HepG2 (cell line): ENCODE data around the gene BRMS1. TPM values are rescaled to one million over a fixed set of nuclear protein-coding genes. Genes with fewer than 3 reads are reported as not detected.

Experiments used
- ELF4 ChIP-seq: sonication (generic); formaldehyde crosslinking; IDR thresholded peaks from 2 replicates; pipeline ENCODE4 v1.5.0; 2020; ENCODE audit warnings: missing genetic modification reagents, mild to moderate bottlenecking, moderate library complexity, borderline replicate concordance
- FOXP1 ChIP-seq, 2 experiments: fragments of 450-650 bp in 1 of 2; IDR thresholded peaks; 2 replicates each; pipeline ENCODE4 v1.6.1; 2017 to 2018; ENCODE audit warnings: antibody characterized with exemption in 1 of 2
- GZF1 ChIP-seq: sonication (generic); formaldehyde crosslinking; IDR thresholded peaks from 2 replicates; pipeline ENCODE4 v1.5.1; 2020; ENCODE audit warnings: mild to moderate bottlenecking, missing genetic modification reagents
- HOXA7 ChIP-seq: sonication (generic); formaldehyde crosslinking; IDR thresholded peaks from 2 replicates; pipeline ENCODE4 v1.8.1; 2022; ENCODE audit warnings: mild to moderate bottlenecking, missing genetic modification reagents, moderate library complexity
- IRX3 ChIP-seq: sonication (generic); formaldehyde crosslinking; IDR thresholded peaks from 2 replicates; pipeline ENCODE4 v1.8.1; 2023; ENCODE audit warnings: mild to moderate bottlenecking, low read depth, missing genetic modification reagents, borderline replicate concordance
- ONECUT2 ChIP-seq: sonication (generic); formaldehyde crosslinking; IDR thresholded peaks from 2 replicates; pipeline ENCODE4 v1.4.0; 2020; ENCODE audit warnings: missing genetic modification reagents
- POLR2AphosphoS5 ChIP-seq: IDR thresholded peaks from 2 replicates; pipeline ENCODE4 v1.6.1; 2012; ENCODE audit warnings: low read depth, low read length
- SP1 ChIP-seq, 2 experiments: fragments of 450-650 bp in 1 of 2; sonication (generic) in 1 of 2; formaldehyde crosslinking in 1 of 2; IDR thresholded peaks; 2 replicates each; pipeline versions ENCODE4 v1.4.0 to v1.6.1; 2016 to 2020; ENCODE audit warnings: missing genetic modification reagents in 1 of 2
- SUZ12 ChIP-seq: fragments of 150-350 bp; IDR thresholded peaks from 2 replicates; pipeline ENCODE4 v1.6.1; 2014; ENCODE audit warnings: low read depth, low read length
- TMF1 ChIP-seq: sonication (generic); formaldehyde crosslinking; IDR thresholded peaks from 2 replicates; pipeline ENCODE4 v1.8.1; 2022; ENCODE audit warnings: low read depth, missing genetic modification reagents
- ZNF367 ChIP-seq: sonication (generic); formaldehyde crosslinking; IDR thresholded peaks from 2 replicates; pipeline ENCODE4 v1.4.0; 2020; ENCODE audit warnings: missing genetic modification reagents, borderline replicate concordance
- ZNF496 ChIP-seq: sonication (generic); formaldehyde crosslinking; IDR thresholded peaks from 2 replicates; pipeline ENCODE4 v1.8.1; 2023; ENCODE audit warnings: mild to moderate bottlenecking, moderate library complexity, missing genetic modification reagents; ENCODE audit not compliant: insufficient replicate concordance
- ZNF710 ChIP-seq: sonication (generic); formaldehyde crosslinking; IDR thresholded peaks from 2 replicates; pipeline ENCODE4 v1.5.0; 2020; ENCODE audit warnings: mild to moderate bottlenecking, missing genetic modification reagents, borderline replicate concordance
- ZNF777 ChIP-seq: sonication (generic); formaldehyde crosslinking; IDR thresholded peaks from 2 replicates; pipeline ENCODE4 v1.4.0; 2020; ENCODE audit warnings: missing genetic modification reagents
- ZSCAN12 ChIP-seq: sonication (generic); formaldehyde crosslinking; IDR thresholded peaks from 2 replicates; pipeline ENCODE4 v1.9.0; 2021; ENCODE audit warnings: mild to moderate bottlenecking, missing genetic modification reagents
- ZSCAN9 ChIP-seq: IDR thresholded peaks from 2 replicates; pipeline ENCODE4 v1.6.1; 2016; ENCODE audit warnings: borderline replicate concordance
- ZXDC ChIP-seq: sonication (generic); formaldehyde crosslinking; IDR thresholded peaks from 2 replicates; pipeline ENCODE4 v1.5.0; 2020; ENCODE audit warnings: mild to moderate bottlenecking, missing genetic modification reagents
- polyA plus RNA-seq, 8 experiments: library from polyadenylated mRNA; depleted of rRNA in 3 of 8; stranded (reverse) in 7 of 8; unstranded in 1 of 8; fragments of >200 nt; fragmentation: Illumina TruSeq in 4 of 8; extraction: Trizol in 4 of 8; gene quantifications; 2 replicates each; pipeline versions ENCODE4 v1.2.1 to v1.2.3, GENCODE V29; 2011 to 2016; ENCODE audit warnings: low read depth in 4 of 8, missing spikeins in 1 of 8, mixed read lengths in 1 of 8; ENCODE audit not compliant: insufficient read depth in 1 of 8
- total RNA-seq, 5 experiments: library from RNA; depleted of rRNA; stranded (reverse); fragments of >200 nt; fragmentation: Illumina TruSeq; extraction: Trizol; gene quantifications; 2 replicates each; pipeline ENCODE4 v1.2.3, GENCODE V29; 2016; ENCODE audit warnings: low read depth in 1 of 5
- TF ChIP-seq, protein P1 (sequence below): sonication (generic); formaldehyde crosslinking; IDR thresholded peaks from 2 replicates; pipeline ENCODE4 v1.4.0; 2020; ENCODE audit warnings: missing genetic modification reagents
- TF ChIP-seq, protein P2 (sequence below): sonication (generic); formaldehyde crosslinking; IDR thresholded peaks from 2 replicates; pipeline ENCODE4 v1.8.1; 2023; ENCODE audit warnings: missing genetic modification reagents, inconsistent platforms, borderline replicate concordance
- TF ChIP-seq, protein P3 (sequence below): sonication (generic); formaldehyde crosslinking; IDR thresholded peaks from 2 replicates; pipeline ENCODE4 v1.5.0; 2020; ENCODE audit warnings: mild to moderate bottlenecking, missing genetic modification reagents, moderate library complexity

Gene BRMS1
- total and polyA plus RNA-seq, 2 of the 13 experiments (the other 11 are each of a cell fraction or from before 2014, with no cell fraction given): 15.8 to 55.7 TPM

DNA sequence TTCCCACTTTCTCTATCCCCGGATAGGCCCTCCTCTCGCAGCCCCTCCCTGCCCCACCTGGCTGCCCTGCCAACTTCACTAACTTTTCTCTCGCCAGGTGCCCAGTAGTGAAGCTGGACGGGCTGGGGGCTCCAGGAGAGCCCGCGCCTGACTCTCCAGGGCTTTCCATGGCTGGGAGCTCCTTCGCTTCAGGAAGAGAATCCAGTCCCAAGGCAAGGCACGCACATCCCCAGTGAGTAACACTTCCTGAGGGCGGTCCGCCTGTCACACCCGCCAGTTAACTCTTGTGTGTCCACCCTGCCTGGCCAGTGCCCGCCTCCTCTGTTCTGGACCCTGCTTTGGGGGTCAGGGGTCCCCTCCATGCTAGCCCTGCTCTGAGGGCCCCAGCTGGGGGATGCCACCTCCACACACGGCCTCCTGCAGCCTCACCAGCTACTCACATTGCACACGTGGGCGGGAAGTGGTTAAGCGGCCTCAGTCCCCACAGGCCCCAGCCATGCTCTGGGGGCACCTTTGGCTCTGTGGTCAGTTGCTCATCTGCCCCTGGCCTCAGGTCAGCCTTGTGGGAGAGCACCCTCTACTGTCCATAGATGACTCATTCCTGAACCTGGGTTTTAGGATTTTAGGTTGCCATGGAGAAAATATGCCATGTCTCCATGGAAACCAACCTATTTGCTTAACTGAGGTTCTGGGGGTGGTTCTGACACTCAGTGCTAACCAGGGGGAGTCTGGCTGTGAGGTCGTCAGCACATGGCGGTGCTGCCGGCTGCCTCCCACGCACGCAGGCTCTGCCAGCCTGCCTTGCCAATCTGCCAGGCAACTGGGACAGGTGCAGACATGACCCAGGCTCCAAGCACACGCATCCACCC is 8.4 kb downstream of the BRMS1 start, which contains the start of gene RIN1 (continued):
- TF ChIP-seq SUZ12 (no peak), GZF1 (CRISPR knock-in tag) (0 out of 2 replicates have a peak, but pooled peaks have one; percentile 80), POLR2AphosphoS5 (no peak; the same call in 1 of the 2 replicates), HOXA7 (CRISPR knock-in tag) (no peak), FOXP1 (IDR thresholded peaks at IDR 0.05) (no peak), FOXP1 (CRISPR knock-in tag; IDR thresholded peaks at IDR 0.05) (peak; percentile 47; the same call in 1 of the 2 replicates), ZXDC (CRISPR knock-in tag) (no peak), ZNF710 (CRISPR knock-in tag) (peak; percentile 80; the same call in 1 of the 2 replicates), ZNF367 (CRISPR knock-in tag) (no peak; the same call in 1 of the 2 replicates), ZSCAN12 (no peak), IRX3 (no peak), ELF4 (peak; percentile 86), ZNF777 (CRISPR knock-in tag) (no peak), SP1 (IDR thresholded peaks at IDR 0.05) (no peak), SP1 (CRISPR knock-in tag; IDR thresholded peaks at IDR 0.05) (peak; percentile 55), ZSCAN9 (CRISPR knock-in tag) (0 out of 2 replicates have a peak, but pooled peaks have one; percentile 89), ONECUT2 (CRISPR knock-in tag) (no peak), TMF1 (no peak), ZNF496 (CRISPR knock-in tag) (no peak)
- TF ChIP-seq, protein P1, sequence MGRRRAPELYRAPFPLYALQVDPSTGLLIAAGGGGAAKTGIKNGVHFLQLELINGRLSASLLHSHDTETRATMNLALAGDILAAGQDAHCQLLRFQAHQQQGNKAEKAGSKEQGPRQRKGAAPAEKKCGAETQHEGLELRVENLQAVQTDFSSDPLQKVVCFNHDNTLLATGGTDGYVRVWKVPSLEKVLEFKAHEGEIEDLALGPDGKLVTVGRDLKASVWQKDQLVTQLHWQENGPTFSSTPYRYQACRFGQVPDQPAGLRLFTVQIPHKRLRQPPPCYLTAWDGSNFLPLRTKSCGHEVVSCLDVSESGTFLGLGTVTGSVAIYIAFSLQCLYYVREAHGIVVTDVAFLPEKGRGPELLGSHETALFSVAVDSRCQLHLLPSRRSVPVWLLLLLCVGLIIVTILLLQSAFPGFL (CRISPR knock-in tag): no peak
- TF ChIP-seq, protein P2, sequence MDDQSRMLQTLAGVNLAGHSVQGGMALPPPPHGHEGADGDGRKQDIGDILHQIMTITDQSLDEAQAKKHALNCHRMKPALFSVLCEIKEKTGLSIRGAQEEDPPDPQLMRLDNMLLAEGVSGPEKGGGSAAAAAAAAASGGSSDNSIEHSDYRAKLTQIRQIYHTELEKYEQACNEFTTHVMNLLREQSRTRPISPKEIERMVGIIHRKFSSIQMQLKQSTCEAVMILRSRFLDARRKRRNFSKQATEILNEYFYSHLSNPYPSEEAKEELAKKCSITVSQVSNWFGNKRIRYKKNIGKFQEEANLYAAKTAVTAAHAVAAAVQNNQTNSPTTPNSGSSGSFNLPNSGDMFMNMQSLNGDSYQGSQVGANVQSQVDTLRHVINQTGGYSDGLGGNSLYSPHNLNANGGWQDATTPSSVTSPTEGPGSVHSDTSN (CRISPR knock-in tag): no peak
- TF ChIP-seq, protein P3, sequence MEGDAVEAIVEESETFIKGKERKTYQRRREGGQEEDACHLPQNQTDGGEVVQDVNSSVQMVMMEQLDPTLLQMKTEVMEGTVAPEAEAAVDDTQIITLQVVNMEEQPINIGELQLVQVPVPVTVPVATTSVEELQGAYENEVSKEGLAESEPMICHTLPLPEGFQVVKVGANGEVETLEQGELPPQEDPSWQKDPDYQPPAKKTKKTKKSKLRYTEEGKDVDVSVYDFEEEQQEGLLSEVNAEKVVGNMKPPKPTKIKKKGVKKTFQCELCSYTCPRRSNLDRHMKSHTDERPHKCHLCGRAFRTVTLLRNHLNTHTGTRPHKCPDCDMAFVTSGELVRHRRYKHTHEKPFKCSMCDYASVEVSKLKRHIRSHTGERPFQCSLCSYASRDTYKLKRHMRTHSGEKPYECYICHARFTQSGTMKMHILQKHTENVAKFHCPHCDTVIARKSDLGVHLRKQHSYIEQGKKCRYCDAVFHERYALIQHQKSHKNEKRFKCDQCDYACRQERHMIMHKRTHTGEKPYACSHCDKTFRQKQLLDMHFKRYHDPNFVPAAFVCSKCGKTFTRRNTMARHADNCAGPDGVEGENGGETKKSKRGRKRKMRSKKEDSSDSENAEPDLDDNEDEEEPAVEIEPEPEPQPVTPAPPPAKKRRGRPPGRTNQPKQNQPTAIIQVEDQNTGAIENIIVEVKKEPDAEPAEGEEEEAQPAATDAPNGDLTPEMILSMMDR (CRISPR knock-in tag): peak; percentile 95
